OCI-LY3 (cell line): Measurements from ENCODE around the gene SCGB1D1.

Experiments used
- H2AFZ ChIP-seq: fragments of 200-600, 300-600 bp; shearing (Covaris generic); 2 replicates; pipeline ENCODE4 v1.6.0; 2014; ENCODE audit warnings: antibody characterized with exemption, low read depth, low read length
- H3K27ac ChIP-seq: fragments of 200-600, 300-600 bp; sonication (generic); 2 replicates; pipeline ENCODE4 v1.5.1; 2014; ENCODE audit warnings: mild to moderate bottlenecking, low read length, moderate library complexity, mixed read lengths
- H3K27me3 ChIP-seq: fragments of 200-600, 300-600 bp; sonication (generic); 2 replicates; pipeline ENCODE4 v1.6.1; 2014; ENCODE audit warnings: low read depth, low read length, mixed read lengths
- H3K36me3 ChIP-seq: fragments of 200-600, 300-600 bp; sonication (generic); replicated peaks from 2 replicates; pipeline ENCODE3; 2014; ENCODE audit warnings: low read depth, low read length, mixed read lengths
- H3K4me1 ChIP-seq: fragments of 300-600, 200-600 bp; sonication (generic); 2 replicates; pipeline ENCODE4 v1.6.1; 2014; ENCODE audit warnings: low read length, mixed read lengths
- H3K4me2 ChIP-seq: fragments of 200-600, 300-600 bp; sonication (generic); 2 replicates; pipeline ENCODE4 v1.6.1; 2014; ENCODE audit warnings: low read length, mixed read lengths
- H3K4me3 ChIP-seq: fragments of 300-600, 200-600 bp; sonication (generic); 2 replicates; pipeline ENCODE4 v1.5.1; 2014; ENCODE audit warnings: antibody characterized with exemption, mild to moderate bottlenecking, low read length, moderate library complexity
- H3K79me2 ChIP-seq: fragments of 300-600, 200-600 bp; shearing (Covaris generic); 2 replicates; pipeline ENCODE4 v1.6.1; 2014; ENCODE audit warnings: mild to moderate bottlenecking, low read length, mixed read lengths
- H3K9ac ChIP-seq: fragments of 300-600, 200-600 bp; shearing (Covaris generic); 2 replicates; pipeline ENCODE4 v1.6.0; 2014; ENCODE audit warnings: mild to moderate bottlenecking, low read length, moderate library complexity
- H3K9me3 ChIP-seq: fragments of 200-600, 300-600 bp; shearing (Covaris generic); 2 replicates; pipeline ENCODE4 v1.6.1; 2014; ENCODE audit warnings: low read length, mixed read lengths; ENCODE audit not compliant: insufficient read depth
- H4K20me1 ChIP-seq: fragments of 200-600, 300-600 bp; sonication (generic); 2 replicates; pipeline ENCODE4 v1.6.1; 2016; ENCODE audit warnings: low read length, mixed read lengths; ENCODE audit not compliant: insufficient read depth
- EZH2phosphoT487 ChIP-seq: fragments of 200-600 bp; shearing (Covaris generic); IDR thresholded peaks from 2 replicates; pipeline ENCODE4 v1.6.1; 2018; ENCODE audit warnings: antibody characterized with exemption, mixed run types, low read depth
- TF ChIP-seq, protein P1 (sequence below): fragments of 200-600, 300-600 bp; sonication (generic); IDR thresholded peaks from 2 replicates; pipeline ENCODE4 v1.5.1; 2014; ENCODE audit warnings: antibody characterized with exemption, low read length, low read depth

The SCGB1D1 gene

GRCh38 chr11:62142921-62143320, 47.1 kb upstream of the SCGB1D1 start:
- peaks cover 6% of the 10 kb centered on the region for H3K79me2 ChIP-seq
- H4K20me1 ChIP-seq: peaks cover 12% of the 10 kb centered on the region
- peaks cover 93% of the 10 kb centered on the region for H3K36me3 ChIP-seq
- no peak overlapping the region for H3K4me3 ChIP-seq
- peaks cover 4% of the 10 kb centered on the region; the same call in 1 of the 2 replicates for H3K4me1 ChIP-seq
- H3K4me2 ChIP-seq: no peak overlapping the region
- no peak overlapping the region for H3K9ac ChIP-seq
- no peak for TF ChIP-seq EZH2phosphoT487
- TF ChIP-seq, protein P1, sequence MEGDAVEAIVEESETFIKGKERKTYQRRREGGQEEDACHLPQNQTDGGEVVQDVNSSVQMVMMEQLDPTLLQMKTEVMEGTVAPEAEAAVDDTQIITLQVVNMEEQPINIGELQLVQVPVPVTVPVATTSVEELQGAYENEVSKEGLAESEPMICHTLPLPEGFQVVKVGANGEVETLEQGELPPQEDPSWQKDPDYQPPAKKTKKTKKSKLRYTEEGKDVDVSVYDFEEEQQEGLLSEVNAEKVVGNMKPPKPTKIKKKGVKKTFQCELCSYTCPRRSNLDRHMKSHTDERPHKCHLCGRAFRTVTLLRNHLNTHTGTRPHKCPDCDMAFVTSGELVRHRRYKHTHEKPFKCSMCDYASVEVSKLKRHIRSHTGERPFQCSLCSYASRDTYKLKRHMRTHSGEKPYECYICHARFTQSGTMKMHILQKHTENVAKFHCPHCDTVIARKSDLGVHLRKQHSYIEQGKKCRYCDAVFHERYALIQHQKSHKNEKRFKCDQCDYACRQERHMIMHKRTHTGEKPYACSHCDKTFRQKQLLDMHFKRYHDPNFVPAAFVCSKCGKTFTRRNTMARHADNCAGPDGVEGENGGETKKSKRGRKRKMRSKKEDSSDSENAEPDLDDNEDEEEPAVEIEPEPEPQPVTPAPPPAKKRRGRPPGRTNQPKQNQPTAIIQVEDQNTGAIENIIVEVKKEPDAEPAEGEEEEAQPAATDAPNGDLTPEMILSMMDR: no peak
- H3K27ac ChIP-seq: no peak overlapping the region
- H3K27me3 ChIP-seq: no peaks in the 10 kb centered on the region
- H2AFZ ChIP-seq: no peak overlapping the region
- no peaks in the 10 kb centered on the region for H3K9me3 ChIP-seq

GRCh38 chr11:62143727-62144126, 46.3 kb upstream of the SCGB1D1 start:
- no peak for TF ChIP-seq EZH2phosphoT487
- TF ChIP-seq, protein P1: 0 out of 2 replicates have a peak, but pooled peaks have one; percentile 7
- H2AFZ ChIP-seq: no peak overlapping the region
- H3K79me2 ChIP-seq: no peaks in the 10 kb centered on the region; the same call in 1 of the 2 replicates
- peaks cover 4% of the 10 kb centered on the region; the same call in 1 of the 2 replicates for H4K20me1 ChIP-seq
- no peak overlapping the region for H3K9ac ChIP-seq
- no peak overlapping the region for H3K4me3 ChIP-seq
- no peak overlapping the region for H3K27ac ChIP-seq
- no peaks in the 10 kb centered on the region for H3K9me3 ChIP-seq
- H3K4me2 ChIP-seq: no peak overlapping the region
- no peaks in the 10 kb centered on the region for H3K27me3 ChIP-seq
- H3K36me3 ChIP-seq: peaks cover 93% of the 10 kb centered on the region
- H3K4me1 ChIP-seq: no peaks in the 10 kb centered on the region

- H3K27ac ChIP-seq: no peak overlapping the region
- H3K9me3 ChIP-seq: no peaks in the 10 kb centered on the region
- H4K20me1 ChIP-seq: peaks cover 2% of the 10 kb centered on the region; the same call in 1 of the 2 replicates
- H2AFZ ChIP-seq: no peak overlapping the region
- no peak overlapping the region for H3K9ac ChIP-seq
- H3K36me3 ChIP-seq: peaks cover 93% of the 10 kb centered on the region
- H3K4me3 ChIP-seq: no peak overlapping the region
- no peak overlapping the region for H3K4me2 ChIP-seq
- H3K79me2 ChIP-seq: no peaks in the 10 kb centered on the region
- no peaks in the 10 kb centered on the region for H3K27me3 ChIP-seq
- TF ChIP-seq EZH2phosphoT487: no peak
- TF ChIP-seq, protein P1: no peak
- H3K4me1 ChIP-seq: no peaks in the 10 kb centered on the region
Measured at GRCh38 chr11:62144641-62145255, 45.3 kb upstream of the SCGB1D1 start.

- H3K9ac ChIP-seq: no peak overlapping the region
- H3K79me2 ChIP-seq: no peaks in the 10 kb centered on the region
- H3K27me3 ChIP-seq: no peaks in the 10 kb centered on the region
- H2AFZ ChIP-seq: no peak overlapping the region
- H3K9me3 ChIP-seq: no peaks in the 10 kb centered on the region
- no peak overlapping the region for H3K4me3 ChIP-seq
- H4K20me1 ChIP-seq: peaks cover 2% of the 10 kb centered on the region; the same call in 1 of the 2 replicates
- no peak overlapping the region for H3K4me2 ChIP-seq
- H3K36me3 ChIP-seq: peaks cover 93% of the 10 kb centered on the region
- no peak for TF ChIP-seq EZH2phosphoT487
- TF ChIP-seq, protein P1: no peak
- H3K4me1 ChIP-seq: no peaks in the 10 kb centered on the region
- no peak overlapping the region for H3K27ac ChIP-seq
Measured at GRCh38 chr11:62145261-62145871, 44.6 kb upstream of the SCGB1D1 start.
